Trophoblast cell (in vitro differentiated cells and primary cell): ENCODE results near the gene DPEP2.

Experiments
- DNase-seq, 2 donors: peaks; one replicate each; pipeline ENCODE4 v3.0.0-alpha.2; 2016
- H2AFZ ChIP-seq: 2 replicates; pipeline ENCODE4 v1.6.1; 2013; ENCODE audit warnings: low read length, moderate library complexity, mild to moderate bottlenecking; ENCODE audit not compliant: insufficient read depth, poor library complexity
- H2AK5ac ChIP-seq: 2 replicates; pipeline ENCODE4 v1.6.1; 2013; ENCODE audit warnings: mild to moderate bottlenecking, low read length
- H2BK120ac ChIP-seq: 2 replicates; pipeline ENCODE4 v1.6.1; 2013; ENCODE audit warnings: low read length, mild to moderate bottlenecking, moderate library complexity; ENCODE audit not compliant: insufficient read depth, poor library complexity
- H2BK12ac ChIP-seq: 2 replicates; pipeline ENCODE4 v1.6.1; 2013; ENCODE audit warnings: mild to moderate bottlenecking, low read length, moderate library complexity
- H2BK5ac ChIP-seq: 2 replicates; pipeline ENCODE4 v1.6.1; 2013; ENCODE audit warnings: low read length, low read depth, moderate library complexity, mild to moderate bottlenecking; ENCODE audit not compliant: poor library complexity
- H3K14ac ChIP-seq: 2 replicates; pipeline ENCODE4 v1.6.1; 2013; ENCODE audit warnings: mild to moderate bottlenecking, low read length
- H3K18ac ChIP-seq: 2 replicates; pipeline ENCODE4 v1.6.1; 2013; ENCODE audit warnings: mild to moderate bottlenecking, low read length
- H3K23ac ChIP-seq: 2 replicates; pipeline ENCODE4 v1.6.1; 2013; ENCODE audit warnings: low read length
- H3K27ac ChIP-seq: 2 replicates; pipeline ENCODE4 v1.5.1; 2013; ENCODE audit warnings: low read depth, mild to moderate bottlenecking, inconsistent platforms, low read length, moderate library complexity
- H3K27me3 ChIP-seq: 2 replicates; pipeline ENCODE4 v1.6.1; 2013; ENCODE audit warnings: inconsistent platforms, mild to moderate bottlenecking, low read length, moderate library complexity; ENCODE audit not compliant: insufficient read depth
- H3K36me3 ChIP-seq, 2 experiments: 1 replicate in 1 of 2; 2 replicates in 1 of 2; pipeline ENCODE4 v1.6.1; 2013; ENCODE audit warnings: low read length in 2 of 2, mild to moderate bottlenecking in 2 of 2, moderate library complexity in 1 of 2; ENCODE audit not compliant: insufficient read depth in 2 of 2, control insufficient read depth in 1 of 2
- H3K4ac ChIP-seq: 2 replicates; pipeline ENCODE4 v1.6.1; 2013; ENCODE audit warnings: low read depth, mild to moderate bottlenecking, low read length, moderate library complexity
- H3K4me1 ChIP-seq, 2 experiments: 1 replicate in 1 of 2; 2 replicates in 1 of 2; pipeline ENCODE4 v1.6.1; 2013; ENCODE audit warnings: low read length in 2 of 2, mild to moderate bottlenecking in 2 of 2, moderate library complexity in 1 of 2; ENCODE audit not compliant: insufficient read depth in 2 of 2, control insufficient read depth in 1 of 2
- H3K4me2 ChIP-seq: 2 replicates; pipeline ENCODE4 v1.6.1; 2013; ENCODE audit warnings: inconsistent platforms, mild to moderate bottlenecking, low read length, moderate library complexity
- H3K4me3 ChIP-seq: 2 replicates; pipeline ENCODE4 v1.5.1; 2013; ENCODE audit warnings: mild to moderate bottlenecking, low read depth, low read length, inconsistent platforms
- H3K79me1 ChIP-seq: one replicate; pipeline ENCODE4 v1.6.1; 2013; ENCODE audit warnings: low read length
- H3K79me2 ChIP-seq: 2 replicates; pipeline ENCODE4 v1.6.1; 2013; ENCODE audit warnings: low read length, mild to moderate bottlenecking; ENCODE audit not compliant: control insufficient read depth, insufficient read depth, poor library complexity
- H3K9ac ChIP-seq: 2 replicates; pipeline ENCODE4 v1.6.1; 2013; ENCODE audit warnings: mild to moderate bottlenecking, low read length
- H3K9me3 ChIP-seq: 2 replicates; pipeline ENCODE4 v1.6.1; 2013; ENCODE audit warnings: low read depth, mild to moderate bottlenecking, control low read depth, inconsistent platforms, low read length; ENCODE audit not compliant: insufficient read depth
- H4K12ac ChIP-seq: 2 replicates; pipeline ENCODE4 v1.6.1; 2013; ENCODE audit warnings: low read depth, mild to moderate bottlenecking, low read length, moderate library complexity
- H4K8ac ChIP-seq: 2 replicates; pipeline ENCODE4 v1.6.1; 2013; ENCODE audit warnings: low read depth, mild to moderate bottlenecking, low read length, moderate library complexity
- H4K91ac ChIP-seq: one replicate; pipeline ENCODE4 v1.6.1; 2013; ENCODE audit warnings: low read depth, mild to moderate bottlenecking, low read length, moderate library complexity
- WGBS: extraction: QIAGEN DNeasy Blood & Tissue Kit; methylation state at CpG from one replicate; pipeline ENCODE4 v1.1.7; 2013; ENCODE audit warnings: missing lambda C conversion rate; ENCODE audit not compliant: insufficient read length, insufficient coverage; ENCODE audit errors: extremely low coverage; 5-methylcytosine and 5-hydroxymethylcytosine counted together

DPEP2 gene

DNA sequence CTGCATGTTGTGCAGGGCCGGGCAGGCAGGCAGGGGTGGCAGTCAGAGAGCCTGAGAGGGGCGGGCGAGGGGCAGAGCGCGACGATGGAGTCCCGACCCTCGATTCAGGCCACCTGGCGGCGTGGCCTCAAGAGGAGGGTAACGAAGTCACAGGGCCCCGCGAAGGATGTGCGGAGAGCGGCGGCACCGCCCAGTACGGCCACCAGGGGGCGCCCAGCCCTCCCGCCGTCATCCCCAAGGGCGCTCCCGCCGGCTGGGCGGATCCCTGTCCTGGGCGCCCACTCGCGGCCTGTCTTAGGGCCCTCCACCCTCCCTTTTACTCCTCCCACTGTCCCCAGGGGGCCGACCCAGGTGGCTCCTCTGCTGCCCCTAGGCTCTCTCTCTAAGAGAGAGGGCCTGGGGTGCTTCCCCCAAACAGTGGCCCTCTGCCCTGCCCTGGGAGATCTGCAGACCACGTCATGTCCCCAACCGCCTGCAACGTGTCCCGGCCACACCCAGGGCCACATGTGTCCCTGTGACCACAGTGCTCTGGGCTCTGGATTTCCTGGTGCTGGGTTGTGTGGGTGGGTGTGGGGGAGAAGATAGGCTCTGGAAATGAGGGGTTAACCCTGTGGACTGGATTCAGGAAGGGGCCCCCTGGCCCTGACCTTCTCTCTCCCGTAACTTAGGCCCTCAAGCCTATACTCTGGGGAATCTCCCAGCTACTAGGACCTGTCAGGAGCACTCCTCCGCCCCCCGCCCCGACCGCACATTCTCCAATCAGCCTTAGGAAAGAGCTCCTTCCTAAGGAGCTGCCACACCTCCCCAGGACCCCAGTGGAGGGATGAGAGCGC lies 5.9 kb downstream of the DPEP2 start:
- H2BK5ac ChIP-seq: no peak overlapping the region
- peak overlapping the region; percentile 37 for H3K4me2 ChIP-seq
- DNase-seq: peak; percentile 61 to 84
- H3K4ac ChIP-seq: no peak overlapping the region
- H4K91ac ChIP-seq: peak overlapping the region; percentile 60
- H3K14ac ChIP-seq: peak overlapping the region; percentile 45
- H3K9me3 ChIP-seq: no peaks in the 10 kb centered on the region
- H3K4me1 ChIP-seq: peaks cover 3 to 5% of the 10 kb centered on the region in 2 experiments
- H3K18ac ChIP-seq: no peak overlapping the region
- no peak overlapping the region for H3K27ac ChIP-seq
- H2BK120ac ChIP-seq: peak overlapping the region; percentile 26
- H3K27me3 ChIP-seq: no peaks in the 10 kb centered on the region
- H3K9ac ChIP-seq: no peak overlapping the region
- no peak overlapping the region for H3K4me3 ChIP-seq
- no peak overlapping the region for H3K23ac ChIP-seq
- H2BK12ac ChIP-seq: no peak overlapping the region
- peak overlapping the region; percentile 82 for H4K8ac ChIP-seq
- peak overlapping the region; percentile 61 for H4K12ac ChIP-seq
- H2AFZ ChIP-seq: peak overlapping the region; percentile 65
- peak overlapping the region; percentile 79 for H2AK5ac ChIP-seq
- WGBS: no CpG with 5 or more reads among the region's 39 CpGs
- H3K36me3 ChIP-seq: no peaks in the 10 kb centered on the region
- H3K79me2 ChIP-seq: peaks cover 1% of the 10 kb centered on the region
- H3K79me1 ChIP-seq: peaks cover 2% of the 10 kb centered on the region

DNA sequence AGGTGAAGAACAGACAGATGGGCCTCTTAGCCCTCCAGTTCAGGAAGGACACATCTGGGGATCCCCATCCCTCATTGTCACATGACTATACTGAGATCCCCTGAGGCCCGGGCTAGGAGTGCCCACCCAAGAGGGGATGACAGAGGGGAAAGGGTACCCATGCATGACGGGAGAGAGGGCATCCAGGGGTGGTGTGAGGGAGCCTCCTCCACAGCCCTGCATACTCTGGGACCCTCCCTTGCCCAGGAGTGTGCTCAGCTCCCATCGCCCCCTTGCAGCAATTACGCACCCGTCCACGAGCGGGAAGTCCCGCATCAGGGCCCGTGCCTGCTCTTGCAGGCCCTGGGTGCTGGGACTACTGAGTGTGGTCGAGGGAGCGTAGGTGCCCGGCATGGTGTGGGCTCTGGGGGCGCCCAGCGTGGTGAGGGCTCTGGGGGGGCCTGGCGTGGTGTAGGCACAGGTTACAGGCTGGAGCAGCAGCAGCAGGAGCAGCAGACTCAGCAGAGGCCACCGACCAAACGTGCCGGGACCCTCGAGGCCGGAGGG lies 6.5 kb downstream of the DPEP2 start:
- no CpG with 5 or more reads among the region's 20 CpGs for WGBS
- H2BK5ac ChIP-seq: no peak overlapping the region
- no peak overlapping the region for H3K14ac ChIP-seq
- H2BK120ac ChIP-seq: no peak overlapping the region
- H3K18ac ChIP-seq: no peak overlapping the region
- no peak overlapping the region for H3K9ac ChIP-seq
- no peak overlapping the region for H3K4me2 ChIP-seq
- no peaks in the 10 kb centered on the region for H3K36me3 ChIP-seq
- peaks cover 2% of the 10 kb centered on the region for H3K79me1 ChIP-seq
- H3K27ac ChIP-seq: no peak overlapping the region
- no peak overlapping the region for H2BK12ac ChIP-seq
- H4K12ac ChIP-seq: no peak overlapping the region
- no peak overlapping the region for H2AFZ ChIP-seq
- H4K8ac ChIP-seq: peak overlapping the region; percentile 1
- no peaks in the 10 kb centered on the region for H3K27me3 ChIP-seq
- no peak for DNase-seq
- no peak overlapping the region for H2AK5ac ChIP-seq
- peaks cover 1% of the 10 kb centered on the region for H3K79me2 ChIP-seq
- no peak overlapping the region for H3K23ac ChIP-seq
- H3K4ac ChIP-seq: no peak overlapping the region
- H3K4me1 ChIP-seq: peaks cover 3 to 5% of the 10 kb centered on the region in 2 experiments
- H4K91ac ChIP-seq: no peak overlapping the region
- no peak overlapping the region for H3K4me3 ChIP-seq
- H3K9me3 ChIP-seq: no peaks in the 10 kb centered on the region

DNA sequence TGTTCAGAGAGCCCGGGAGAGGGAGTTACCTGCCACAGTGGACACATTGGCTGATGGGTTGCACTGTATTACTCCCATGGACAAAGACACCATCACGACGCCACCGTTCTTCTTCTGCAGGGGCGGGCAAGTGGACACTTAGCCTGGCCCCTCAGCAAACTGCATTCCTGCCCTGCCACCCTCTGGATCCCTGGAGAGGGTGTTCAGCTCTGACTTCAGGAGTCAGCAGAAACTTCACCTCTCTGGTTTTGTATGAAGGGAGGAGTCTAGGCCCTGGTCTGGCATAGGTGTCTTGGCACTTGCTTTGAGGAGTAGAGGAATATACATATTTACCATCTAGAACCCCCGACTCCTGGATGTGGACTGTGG lies 9.3 kb downstream of the DPEP2 start:
- H3K27me3 ChIP-seq: no peaks in the 10 kb centered on the region
- peaks cover 2% of the 10 kb centered on the region for H3K79me1 ChIP-seq
- no peak overlapping the region for H4K91ac ChIP-seq
- H2BK120ac ChIP-seq: no peak overlapping the region
- H3K4me1 ChIP-seq: peaks cover 3 to 8% of the 10 kb centered on the region in 2 experiments
- H3K27ac ChIP-seq: no peak overlapping the region
- no peak for DNase-seq
- H2BK12ac ChIP-seq: no peak overlapping the region
- no peak overlapping the region for H2AK5ac ChIP-seq
- H3K23ac ChIP-seq: no peak overlapping the region
- H2AFZ ChIP-seq: no peak overlapping the region
- H3K9ac ChIP-seq: no peak overlapping the region
- H3K4me3 ChIP-seq: no peak overlapping the region
- WGBS: no CpG with 5 or more reads among the region's 6 CpGs
- H3K18ac ChIP-seq: no peak overlapping the region
- H3K36me3 ChIP-seq: no peaks in the 10 kb centered on the region
- H3K9me3 ChIP-seq: no peaks in the 10 kb centered on the region
- no peak overlapping the region for H3K4me2 ChIP-seq
- no peak overlapping the region for H3K4ac ChIP-seq
- H4K12ac ChIP-seq: no peak overlapping the region
- H2BK5ac ChIP-seq: no peak overlapping the region
- H3K14ac ChIP-seq: no peak overlapping the region
- H3K79me2 ChIP-seq: peaks cover 1% of the 10 kb centered on the region
- H4K8ac ChIP-seq: no peak overlapping the region

DNA sequence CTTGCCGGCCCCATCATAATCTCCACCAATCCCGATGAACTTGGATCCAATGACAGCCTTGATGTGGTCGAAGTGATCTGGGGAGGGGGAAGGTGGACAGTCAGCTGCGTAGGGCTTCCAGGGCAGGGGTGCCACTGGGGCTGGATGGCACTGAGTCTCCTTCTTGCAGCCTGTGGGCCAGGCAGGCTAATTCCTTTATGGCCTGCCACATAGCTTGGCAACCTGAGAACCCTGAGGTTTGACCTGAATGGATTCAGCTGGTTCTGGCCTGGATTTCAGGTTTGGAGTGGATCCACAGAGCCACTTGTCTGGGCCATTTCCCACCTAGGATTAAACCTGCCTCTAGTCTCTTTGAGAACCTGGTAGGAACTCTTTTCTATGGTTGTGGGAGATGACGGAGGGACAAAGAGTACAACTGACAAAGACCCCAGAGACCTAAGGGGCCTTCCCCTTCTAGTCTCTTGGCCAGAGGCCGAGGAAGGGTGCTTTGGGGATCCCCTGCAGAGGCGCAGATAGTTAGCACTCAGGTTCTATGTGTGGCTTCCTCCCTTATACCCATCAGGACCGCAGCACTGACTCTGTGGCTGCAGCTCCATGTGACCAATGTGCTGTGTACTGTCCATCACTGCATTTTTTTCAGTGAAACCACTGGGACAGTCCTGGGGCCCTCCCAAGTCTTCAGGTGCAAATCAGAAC lies 9.8 kb downstream of the DPEP2 start:
- no peak overlapping the region for H2AK5ac ChIP-seq
- no peak for DNase-seq
- H2BK5ac ChIP-seq: no peak overlapping the region
- no peak overlapping the region for H2BK12ac ChIP-seq
- no peak overlapping the region for H4K91ac ChIP-seq
- peaks cover 3 to 8% of the 10 kb centered on the region in 2 experiments for H3K4me1 ChIP-seq
- no peak overlapping the region for H3K14ac ChIP-seq
- H3K4me3 ChIP-seq: no peak overlapping the region
- no peak overlapping the region for H3K4ac ChIP-seq
- no peak overlapping the region for H4K8ac ChIP-seq
- H3K27ac ChIP-seq: no peak overlapping the region
- no peak overlapping the region for H3K23ac ChIP-seq
- no peak overlapping the region for H2BK120ac ChIP-seq
- no peak overlapping the region for H3K4me2 ChIP-seq
- WGBS: no CpG with 5 or more reads among the region's 8 CpGs
- H3K79me1 ChIP-seq: peaks cover 2% of the 10 kb centered on the region
- H3K27me3 ChIP-seq: no peaks in the 10 kb centered on the region
- H2AFZ ChIP-seq: no peak overlapping the region
- no peaks in the 10 kb centered on the region for H3K9me3 ChIP-seq
- H3K36me3 ChIP-seq: no peaks in the 10 kb centered on the region
- H4K12ac ChIP-seq: no peak overlapping the region
- no peak overlapping the region for H3K18ac ChIP-seq
- no peak overlapping the region for H3K9ac ChIP-seq
- H3K79me2 ChIP-seq: peaks cover 1% of the 10 kb centered on the region
